IPS-15b (cell line): ENCODE data around the gene DSG4.

ENCODE experiments used
- H3K27me3 ChIP-seq: one replicate; pipeline ENCODE4 v1.6.1; 2013; ENCODE audit warnings: low read length; ENCODE audit not compliant: control insufficient read depth, insufficient read depth
- H3K36me3 ChIP-seq: one replicate; pipeline ENCODE4 v1.6.1; 2013; ENCODE audit warnings: low read length; ENCODE audit not compliant: control insufficient read depth, insufficient read depth
- H3K4me1 ChIP-seq: one replicate; pipeline ENCODE4 v1.6.1; 2013; ENCODE audit warnings: mild to moderate bottlenecking, low read length; ENCODE audit not compliant: control insufficient read depth, insufficient read depth
- H3K4me3 ChIP-seq: one replicate; pipeline ENCODE4 v1.5.1; 2013; ENCODE audit warnings: low read depth, low read length
- H3K9ac ChIP-seq: one replicate; pipeline ENCODE4 v1.6.1; 2013; ENCODE audit warnings: low read depth, mild to moderate bottlenecking, low read length
- H3K9me3 ChIP-seq: one replicate; pipeline ENCODE4 v1.6.1; 2013; ENCODE audit warnings: mild to moderate bottlenecking, low read length; ENCODE audit not compliant: control insufficient read depth, insufficient read depth

The DSG4 gene

GRCh38 chr18:31382107-31382506 is 5.5 kb downstream of the DSG4 start:
- Histone ChIP-seq H3K9me3 (no peaks in the 10 kb centered on the region), H3K36me3 (no peaks in the 10 kb centered on the region), H3K9ac (no peak overlapping the region), H3K27me3 (no peaks in the 10 kb centered on the region), H3K4me1 (peaks cover 2% of the 10 kb centered on the region), H3K4me3 (no peak overlapping the region)

- Histone ChIP-seq H3K9ac (no peak overlapping the region), H3K4me1 (no peaks in the 10 kb centered on the region), H3K36me3 (no peaks in the 10 kb centered on the region), H3K9me3 (no peaks in the 10 kb centered on the region), H3K27me3 (no peaks in the 10 kb centered on the region), H3K4me3 (no peak overlapping the region)
These were observed 10.2 kb downstream of the DSG4 start for GRCh38 chr18:31386741-31387140.

- Histone ChIP-seq H3K36me3 (no peaks in the 10 kb centered on the region), H3K9me3 (no peaks in the 10 kb centered on the region), H3K27me3 (no peaks in the 10 kb centered on the region), H3K4me3 (no peak overlapping the region), H3K4me1 (no peaks in the 10 kb centered on the region), H3K9ac (no peak overlapping the region)
These were observed 16.7 kb downstream of the DSG4 start for GRCh38 chr18:31393286-31393685.

GRCh38 chr18:31396796-31397612 is 20.4 kb downstream of the DSG4 start:
- Histone ChIP-seq H3K4me1 (no peaks in the 10 kb centered on the region), H3K4me3 (no peak overlapping the region), H3K36me3 (no peaks in the 10 kb centered on the region), H3K9me3 (no peaks in the 10 kb centered on the region), H3K9ac (no peak overlapping the region), H3K27me3 (no peaks in the 10 kb centered on the region)

GRCh38 chr18:31398191-31398590 is 21.6 kb downstream of the DSG4 start:
- no peak overlapping the region for H3K9ac ChIP-seq
- no peak overlapping the region for H3K4me3 ChIP-seq
- no peaks in the 10 kb centered on the region for H3K9me3 ChIP-seq
- no peaks in the 10 kb centered on the region for H3K4me1 ChIP-seq
- no peaks in the 10 kb centered on the region for H3K36me3 ChIP-seq
- no peaks in the 10 kb centered on the region for H3K27me3 ChIP-seq

GRCh38 chr18:31399306-31400032 is 22.9 kb downstream of the DSG4 start:
- H3K4me3 ChIP-seq, result no peak overlapping the region
- no peaks in the 10 kb centered on the region for H3K27me3 ChIP-seq
- H3K36me3 ChIP-seq, result no peaks in the 10 kb centered on the region
- H3K9me3 ChIP-seq, result no peaks in the 10 kb centered on the region
- H3K4me1 ChIP-seq, result no peaks in the 10 kb centered on the region
- no peak overlapping the region for H3K9ac ChIP-seq

- no peak overlapping the region for H3K9ac ChIP-seq
- H3K36me3 ChIP-seq, result no peaks in the 10 kb centered on the region
- H3K27me3 ChIP-seq, result no peaks in the 10 kb centered on the region
- H3K4me3 ChIP-seq, result no peak overlapping the region
- no peaks in the 10 kb centered on the region for H3K9me3 ChIP-seq
- H3K4me1 ChIP-seq, result no peaks in the 10 kb centered on the region
These were observed 24.8 kb downstream of the DSG4 start for GRCh38 chr18:31401156-31402025.

- no peaks in the 10 kb centered on the region for H3K9me3 ChIP-seq
- no peaks in the 10 kb centered on the region for H3K36me3 ChIP-seq
- no peak overlapping the region for H3K4me3 ChIP-seq
- H3K4me1 ChIP-seq, result no peaks in the 10 kb centered on the region
- no peak overlapping the region for H3K9ac ChIP-seq
- H3K27me3 ChIP-seq, result no peaks in the 10 kb centered on the region
These were observed 25.4 kb downstream of the DSG4 start for GRCh38 chr18:31402026-31402373.

GRCh38 chr18:31403409-31403808 is 26.8 kb downstream of the DSG4 start:
- no peak overlapping the region for H3K9ac ChIP-seq
- H3K4me3 ChIP-seq, result no peak overlapping the region
- no peaks in the 10 kb centered on the region for H3K4me1 ChIP-seq
- no peaks in the 10 kb centered on the region for H3K9me3 ChIP-seq
- no peaks in the 10 kb centered on the region for H3K27me3 ChIP-seq
- H3K36me3 ChIP-seq, result no peaks in the 10 kb centered on the region

- H3K4me1 ChIP-seq, result no peaks in the 10 kb centered on the region
- H3K4me3 ChIP-seq, result no peak overlapping the region
- H3K36me3 ChIP-seq, result no peaks in the 10 kb centered on the region
- H3K9ac ChIP-seq, result no peak overlapping the region
- H3K9me3 ChIP-seq, result no peaks in the 10 kb centered on the region
- H3K27me3 ChIP-seq, result no peaks in the 10 kb centered on the region
These were observed 31.1 kb downstream of the DSG4 start for GRCh38 chr18:31407649-31408048.

GRCh38 chr18:31409276-31409675 is 32.7 kb downstream of the DSG4 start:
- H3K36me3 ChIP-seq, result no peaks in the 10 kb centered on the region
- H3K4me1 ChIP-seq, result no peaks in the 10 kb centered on the region

More at GRCh38 chr18:31409276-31409675, 32.7 kb downstream of the DSG4 start:
- H3K4me3 ChIP-seq, result no peak overlapping the region
- no peaks in the 10 kb centered on the region for H3K9me3 ChIP-seq
- no peak overlapping the region for H3K9ac ChIP-seq
- no peaks in the 10 kb centered on the region for H3K27me3 ChIP-seq
